ENCODE measurements around the gene ZNF521. TPM values are rescaled to one million over a fixed set of nuclear protein-coding genes. Genes with fewer than 3 reads are reported as not detected.

ZNF521 gene
- total RNA-seq, 1 experiment from 2014 or later = not detected

DNA sequence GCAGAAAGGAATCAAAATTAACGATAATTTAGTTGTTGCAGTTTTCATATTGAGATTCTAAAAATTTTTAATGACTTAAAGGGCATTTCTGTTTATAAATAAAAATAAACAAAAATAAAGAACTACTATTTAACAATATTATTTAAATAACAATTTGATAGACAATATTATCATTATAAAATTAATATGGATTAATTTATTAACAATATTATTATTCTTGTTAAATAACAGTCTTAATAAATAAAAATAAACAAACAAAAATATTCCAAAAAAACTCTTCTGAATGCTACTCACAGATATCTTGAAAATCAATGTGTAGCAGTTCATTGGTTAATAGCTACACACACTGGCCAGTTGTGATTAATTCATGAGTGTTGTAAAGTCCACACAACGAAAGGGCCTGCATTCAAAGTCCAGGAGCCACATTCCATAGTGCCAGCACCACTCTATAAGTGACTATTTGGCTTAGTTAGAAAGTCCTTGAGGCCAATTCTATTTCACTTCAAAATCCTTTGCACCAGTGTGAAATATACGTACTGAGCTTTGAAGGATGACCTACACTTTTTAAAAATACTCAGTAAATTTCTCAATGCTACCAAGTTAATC is 117.1 kb downstream of the ZNF521 start:
- Histone ChIP-seq H2AFZ (no peak overlapping the region), H3K79me2 (ENCODE audit: low read depth) (no peaks in the 10 kb centered on the region), H3K4me1 (replicated peaks; ENCODE audit: insufficient read depth) (no peaks in the 10 kb centered on the region), H3K36me3 (ENCODE audit: low read depth) (no peaks in the 10 kb centered on the region), H4K20me1 (ENCODE audit: insufficient read depth) (no peaks in the 10 kb centered on the region), H3K4me2 (no peak overlapping the region), H3F3A (ENCODE audit: insufficient read depth, low read depth) (no peaks in the 10 kb centered on the region), H3K27me3 (ENCODE audit: insufficient read depth, low read depth) (no peaks in the 10 kb centered on the region), H3K9me3 (ENCODE audit: insufficient read depth, low read depth) (no peaks in the 10 kb centered on the region), H3K4me3 (no peak overlapping the region), H3K9me2 (ENCODE audit: insufficient read depth) (no peaks in the 10 kb centered on the region), H3K27ac (no peak overlapping the region)
- BruUV-seq (replicated peaks) = no TSS peak
- ChIA-PET CTCF (no interaction called here), POLR2A (ENCODE audit: unreplicated experiment) (no interaction called here)
- no peak for TF ChIP-seq EZH2 (IDR thresholded peaks at IDR 0.05; ENCODE audit: low read depth)
- TF ChIP-seq, protein P1, sequence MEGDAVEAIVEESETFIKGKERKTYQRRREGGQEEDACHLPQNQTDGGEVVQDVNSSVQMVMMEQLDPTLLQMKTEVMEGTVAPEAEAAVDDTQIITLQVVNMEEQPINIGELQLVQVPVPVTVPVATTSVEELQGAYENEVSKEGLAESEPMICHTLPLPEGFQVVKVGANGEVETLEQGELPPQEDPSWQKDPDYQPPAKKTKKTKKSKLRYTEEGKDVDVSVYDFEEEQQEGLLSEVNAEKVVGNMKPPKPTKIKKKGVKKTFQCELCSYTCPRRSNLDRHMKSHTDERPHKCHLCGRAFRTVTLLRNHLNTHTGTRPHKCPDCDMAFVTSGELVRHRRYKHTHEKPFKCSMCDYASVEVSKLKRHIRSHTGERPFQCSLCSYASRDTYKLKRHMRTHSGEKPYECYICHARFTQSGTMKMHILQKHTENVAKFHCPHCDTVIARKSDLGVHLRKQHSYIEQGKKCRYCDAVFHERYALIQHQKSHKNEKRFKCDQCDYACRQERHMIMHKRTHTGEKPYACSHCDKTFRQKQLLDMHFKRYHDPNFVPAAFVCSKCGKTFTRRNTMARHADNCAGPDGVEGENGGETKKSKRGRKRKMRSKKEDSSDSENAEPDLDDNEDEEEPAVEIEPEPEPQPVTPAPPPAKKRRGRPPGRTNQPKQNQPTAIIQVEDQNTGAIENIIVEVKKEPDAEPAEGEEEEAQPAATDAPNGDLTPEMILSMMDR (conservative IDR thresholded peaks at IDR 0.05) = no peak
- no peak for DNase-seq
- intact Hi-C loops (cut with micrococcal nuclease; ENCODE audit: unreplicated experiment) = no loop called here

DNA sequence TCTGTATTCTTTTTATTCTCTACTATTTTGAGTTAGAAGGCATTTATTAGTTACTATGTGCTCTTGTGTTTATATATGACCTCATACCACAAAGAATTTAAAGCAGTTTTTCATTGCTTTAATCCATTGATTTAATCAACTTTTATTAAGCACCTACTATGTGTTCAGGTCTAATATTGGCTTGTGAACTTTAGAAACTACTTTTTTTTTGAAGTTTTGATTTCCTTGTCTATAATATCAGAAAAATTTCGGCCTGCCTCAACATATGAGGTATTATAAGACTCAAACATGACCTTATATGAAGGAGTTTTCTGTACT is 117.7 kb downstream of the ZNF521 start:
- no peaks in the 10 kb centered on the region for H3K9me2 ChIP-seq (ENCODE audit: insufficient read depth)
- BruUV-seq (replicated peaks) = no TSS peak
- no peak overlapping the region for H3K4me2 ChIP-seq
- H4K20me1 ChIP-seq (ENCODE audit: insufficient read depth) = no peaks in the 10 kb centered on the region
- no peaks in the 10 kb centered on the region for H3K27me3 ChIP-seq (ENCODE audit: insufficient read depth, low read depth)
- H3K36me3 ChIP-seq (ENCODE audit: low read depth) = no peaks in the 10 kb centered on the region
- ChIA-PET CTCF (no interaction called here), POLR2A (ENCODE audit: unreplicated experiment) (no interaction called here)
- H3F3A ChIP-seq (ENCODE audit: insufficient read depth, low read depth) = no peaks in the 10 kb centered on the region
- no peak overlapping the region for H3K4me3 ChIP-seq
- intact Hi-C loops (cut with micrococcal nuclease; ENCODE audit: unreplicated experiment) = no loop called here
- no peak overlapping the region for H3K27ac ChIP-seq
- H3K9me3 ChIP-seq (ENCODE audit: insufficient read depth, low read depth) = no peaks in the 10 kb centered on the region
- no peaks in the 10 kb centered on the region for H3K4me1 ChIP-seq (replicated peaks; ENCODE audit: insufficient read depth)
- no peak for DNase-seq
- H3K79me2 ChIP-seq (ENCODE audit: low read depth) = no peaks in the 10 kb centered on the region
- no peak overlapping the region for H2AFZ ChIP-seq
- no peak for TF ChIP-seq EZH2 (IDR thresholded peaks at IDR 0.05; ENCODE audit: low read depth)
- TF ChIP-seq, protein P1 (conservative IDR thresholded peaks at IDR 0.05) = no peak

DNA sequence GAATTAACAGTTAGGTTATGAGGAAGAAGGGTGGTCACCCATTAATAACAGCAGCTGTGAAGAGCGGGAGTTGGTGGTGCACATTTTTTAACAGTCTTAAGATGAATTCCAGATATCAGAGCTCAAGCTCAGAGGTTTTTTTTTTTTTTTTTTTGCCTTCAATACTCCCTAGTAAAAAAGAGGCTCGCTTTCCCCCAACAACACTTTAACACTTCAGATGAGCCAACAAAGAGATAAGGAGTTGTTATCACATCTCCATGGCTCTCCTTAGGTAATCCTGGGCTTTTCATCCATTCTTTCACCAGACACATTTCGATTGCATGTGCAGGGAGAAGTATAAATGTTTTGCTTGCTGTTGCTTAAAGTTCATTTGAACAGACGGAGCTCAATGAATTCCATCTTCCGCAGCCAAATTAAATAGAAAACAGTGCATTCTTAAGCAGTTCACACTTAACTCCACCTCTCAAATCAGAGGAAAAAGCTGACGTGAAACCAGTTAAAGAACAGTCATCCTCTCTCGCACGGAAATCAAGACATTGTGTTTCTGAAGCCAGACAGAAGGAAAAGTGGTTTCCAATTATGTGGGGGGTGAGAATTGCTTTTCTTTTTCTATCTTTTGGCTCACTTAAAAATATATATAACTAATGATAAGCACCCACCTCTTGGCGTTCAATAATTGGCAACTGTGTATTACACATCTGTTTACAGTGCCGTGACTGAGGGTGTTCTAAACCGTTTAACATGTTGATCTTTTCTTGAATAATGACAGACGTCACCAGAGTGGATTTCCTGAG is 118.2 kb downstream of the ZNF521 start:
- Histone ChIP-seq H3K27me3 (ENCODE audit: insufficient read depth, low read depth) (no peaks in the 10 kb centered on the region), H3K4me3 (no peak overlapping the region), H3F3A (ENCODE audit: insufficient read depth, low read depth) (no peaks in the 10 kb centered on the region), H3K9me2 (ENCODE audit: insufficient read depth) (no peaks in the 10 kb centered on the region), H3K4me2 (no peak overlapping the region), H2AFZ (no peak overlapping the region), H3K79me2 (ENCODE audit: low read depth) (no peaks in the 10 kb centered on the region), H3K36me3 (ENCODE audit: low read depth) (no peaks in the 10 kb centered on the region), H3K9me3 (ENCODE audit: insufficient read depth, low read depth) (no peaks in the 10 kb centered on the region), H4K20me1 (ENCODE audit: insufficient read depth) (no peaks in the 10 kb centered on the region), H3K4me1 (replicated peaks; ENCODE audit: insufficient read depth) (no peaks in the 10 kb centered on the region), H3K27ac (no peak overlapping the region)
- no TSS peak for BruUV-seq (replicated peaks)
- ChIA-PET POLR2A (ENCODE audit: unreplicated experiment) (no interaction called here), CTCF (no interaction called here)
- intact Hi-C loops (cut with micrococcal nuclease; ENCODE audit: unreplicated experiment) = no loop called here
- no peak for TF ChIP-seq EZH2 (IDR thresholded peaks at IDR 0.05; ENCODE audit: low read depth)
- TF ChIP-seq, protein P1 (conservative IDR thresholded peaks at IDR 0.05) = no peak
- DNase-seq = no peak

All from PC-9 (cell line).